Upper lobe of left lung (tissue), 6 donors: Measurements from ENCODE around the gene ANAPC16. TPM values are rescaled to one million over a fixed set of nuclear protein-coding genes. Genes with fewer than 3 reads are reported as not detected.
"Not testable (repeated sequence)": the region's sequence is repeated elsewhere in the genome, so short reads cannot be mapped to it uniquely, and the experiment has no call there.

Experiments
- ATAC-seq, 2 donors: fragments of 200-7000 bp; cut with Tn5 transposase; one replicate each; pipeline ENCODE4 v1.9.1; 2022; ENCODE audit warnings: mild to moderate bottlenecking in 2 of 2, moderate library complexity in 2 of 2; ENCODE audit not compliant: low FRiP score in 2 of 2
- DNase-seq, 2 donors: peaks; one replicate each; pipeline ENCODE4 v3.0.0-alpha.2; 2019 to 2020
- H3K27ac ChIP-seq, 4 donors: fragments of 200-600 bp; sonication (generic); one replicate each; pipeline ENCODE4 v1.5.1; 2016 to 2019
- H3K27me3 ChIP-seq, 4 donors: fragments of 200-600 bp; sonication (generic); one replicate each; pipeline ENCODE4 v1.5.1; 2017 to 2019
- H3K36me3 ChIP-seq, 4 donors: fragments of 200-600 bp; sonication (generic); one replicate each; pipeline ENCODE4 v1.5.1; 2016 to 2019
- H3K4me1 ChIP-seq, 4 donors: fragments of 200-600 bp; sonication (generic); one replicate each; pipeline ENCODE4 v1.5.1; 2018 to 2019
- H3K4me3 ChIP-seq, 4 donors: fragments of 200-600 bp; sonication (generic); one replicate each; pipeline ENCODE4 v1.5.1; 2017 to 2019; ENCODE audit warnings: mild to moderate bottlenecking in 2 of 4, moderate library complexity in 1 of 4
- H3K9me3 ChIP-seq, 4 donors: fragments of 200-600 bp; sonication (generic); one replicate each; pipeline ENCODE4 v1.5.1; 2018 to 2019
- CTCF ChIP-seq, 6 experiments: fragments of 450-650 bp in 4 of 6; fragments of 200-600 bp in 2 of 6; sonication (generic) in 2 of 6; IDR thresholded peaks; one replicate each; pipeline ENCODE4 v1.5.1; 2016 to 2019; ENCODE audit warnings: antibody characterized with exemption in 6 of 6
- EP300 ChIP-seq, 4 donors: sonication (generic); formaldehyde crosslinking; IDR thresholded peaks; one replicate each; pipeline ENCODE4 v1.5.1; 2017; ENCODE audit warnings: antibody characterized with exemption in 4 of 4, control low read depth in 2 of 4
- POLR2A ChIP-seq, 4 donors: fragments of 450-650 bp; IDR thresholded peaks; one replicate each; pipeline ENCODE4 v1.5.1; 2016 to 2017; ENCODE audit warnings: antibody characterized with exemption in 4 of 4, mild to moderate bottlenecking in 2 of 4
- POLR2AphosphoS5 ChIP-seq, 2 donors: sonication (generic); formaldehyde crosslinking; IDR thresholded peaks; one replicate each; pipeline ENCODE4 v1.5.1; 2017; ENCODE audit warnings: antibody characterized with exemption in 2 of 2
- WGBS, 2 donors: methylation state at CpG; one replicate each; pipeline ENCODE4 v1.1.5; 2017 to 2018; 5-methylcytosine and 5-hydroxymethylcytosine counted together
- total RNA-seq, 6 donors: library from RNA; depleted of rRNA in 4 of 6; stranded (reverse); fragments of >200 nt in 4 of 6; gene quantifications; one replicate each; pipeline versions ENCODE4 v1.1.0 to v1.2.1, GENCODE V29; 2016 to 2021
- donor health status: DM: no; HTN: no; CAD: no; lungs with moderate emphysema.
- donor health status: DM: no; HTN: yes; CAD: no; lungs with severe emphysema.

ANAPC16 gene
- total RNA-seq, 6 donors from 2014 or later, result 34.6 to 110 (median 92.6) TPM

GRCh38 chr10:72211832-72212231 is 4.0 kb upstream of the ANAPC16 start:
- not testable (repeated sequence) for H3K27ac ChIP-seq, H3K27me3 ChIP-seq, H3K4me3 ChIP-seq, ATAC-seq, DNase-seq, H3K9me3 ChIP-seq
- Histone ChIP-seq H3K4me1 (peaks cover 10 to 17% (median 15%) of the 10 kb centered on the region in 4 donors), H3K36me3 (peaks cover 13 to 61% (median 34%) of the 10 kb centered on the region in 4 donors)
- 91 to 100% methylated on average over 2 of the region's 2 CpGs for WGBS, 2 donors

DNA sequence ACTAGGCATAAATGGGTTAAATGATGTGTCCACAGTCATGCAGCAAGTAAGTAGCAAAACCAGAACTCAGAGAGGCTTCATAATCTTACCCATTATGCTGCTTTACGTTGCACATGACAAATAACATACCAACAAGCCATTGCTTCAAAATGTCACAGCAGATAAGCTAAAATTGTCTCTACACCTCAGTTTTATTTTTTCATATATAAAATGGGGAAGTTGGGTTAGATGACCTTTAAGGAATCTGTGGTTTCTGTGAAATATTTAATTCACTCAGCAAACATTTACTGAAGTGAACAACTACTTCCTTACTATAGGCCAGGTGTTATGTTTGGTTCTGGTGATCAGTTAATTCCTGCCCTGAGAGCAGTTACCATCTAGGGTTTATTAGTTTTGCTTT is 2.5 kb downstream of the ANAPC16 start:
- Histone ChIP-seq H3K9me3 (no peaks in the 10 kb centered on the region), H3K27ac (peak overlapping the region; percentile 51 to 100 (median 82)), H3K4me1 (peaks cover 47 to 58% (median 56%) of the 10 kb centered on the region in 4 donors), H3K4me3 (no peak overlapping the region), H3K27me3 (no peaks in the 10 kb centered on the region), H3K36me3 (peaks cover 0 to 12% (median 5%) of the 10 kb centered on the region in 4 donors)
- 16 to 30% methylated on average over 1 of the region's 1 CpG for WGBS, 2 donors
- no peak for DNase-seq
- ATAC-seq, result no peak
- TF ChIP-seq CTCF (IDR thresholded peaks at IDR 0.05), result no peak
- no peak for TF ChIP-seq POLR2AphosphoS5 (IDR thresholded peaks at IDR 0.05)
- no peak for TF ChIP-seq EP300 (IDR thresholded peaks at IDR 0.05)
- TF ChIP-seq POLR2A (IDR thresholded peaks at IDR 0.05), result no peak

DNA sequence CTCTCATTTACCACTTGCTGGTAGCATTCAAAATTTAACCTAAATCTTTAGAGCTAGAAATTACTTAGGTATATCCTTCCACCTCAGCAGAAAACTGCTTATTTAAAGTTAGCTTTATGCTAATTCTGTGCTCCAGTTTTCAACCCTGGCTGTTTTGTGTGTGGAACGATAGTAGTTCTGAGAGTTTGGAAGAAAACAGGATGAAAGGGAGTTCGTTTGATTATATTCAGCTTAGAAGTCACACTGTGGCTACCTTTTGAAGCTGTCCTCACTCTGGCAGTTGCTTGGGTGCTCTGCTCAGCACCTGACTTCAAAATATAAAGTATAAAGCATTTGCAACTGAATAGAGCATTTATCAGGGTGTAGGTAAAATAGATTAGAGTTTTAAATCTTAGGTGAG is 2.9 kb downstream of the ANAPC16 start:
- WGBS, 2 donors, result 8 to 20% methylated on average over 2 of the region's 2 CpGs
- DNase-seq (no peak), ATAC-seq (no peak)
- H3K36me3 ChIP-seq, result peaks cover 0 to 13% (median 5%) of the 10 kb centered on the region in 4 donors
- no peaks in the 10 kb centered on the region for H3K27me3 ChIP-seq
- H3K27ac ChIP-seq, result peak overlapping the region; percentile 51 to 100 (median 82)
- no peak overlapping the region for H3K4me3 ChIP-seq
- H3K4me1 ChIP-seq, result peaks cover 51 to 62% (median 59%) of the 10 kb centered on the region in 4 donors
- TF ChIP-seq CTCF (IDR thresholded peaks at IDR 0.05) (no peak), POLR2AphosphoS5 (IDR thresholded peaks at IDR 0.05) (no peak)
- no peaks in the 10 kb centered on the region for H3K9me3 ChIP-seq

DNA sequence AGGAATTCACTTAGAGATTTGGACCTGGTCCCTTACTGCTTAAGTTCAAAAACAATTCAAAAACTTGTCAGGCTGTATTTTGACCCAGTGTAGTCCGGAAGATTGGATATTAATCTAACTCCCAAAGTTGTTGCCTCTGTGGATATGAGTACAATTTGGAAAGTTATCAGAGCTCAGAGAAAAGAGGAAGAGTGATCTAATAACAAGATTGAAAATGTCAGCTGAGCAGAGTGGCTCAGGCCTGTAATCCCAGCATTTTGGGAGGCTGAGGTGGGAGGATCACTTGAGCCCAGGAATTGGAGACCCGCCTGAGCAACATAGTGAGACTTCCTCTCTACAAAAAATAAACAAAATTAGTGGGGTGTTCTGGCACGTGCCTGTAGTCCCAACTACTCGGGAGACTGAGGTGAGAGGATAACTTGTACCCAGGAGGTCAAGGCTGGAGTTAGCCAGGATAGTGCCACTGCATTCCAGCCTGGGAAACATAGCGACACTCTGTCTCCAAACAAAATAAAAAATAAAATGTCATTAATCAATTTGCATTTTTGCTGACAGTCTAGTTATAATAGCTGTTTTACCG is 3.5 kb downstream of the ANAPC16 start:
- Histone ChIP-seq H3K9me3 (no peaks in the 10 kb centered on the region), H3K36me3 (peaks cover 0 to 19% (median 6%) of the 10 kb centered on the region in 4 donors), H3K4me1 (peaks cover 57 to 65% (median 62%) of the 10 kb centered on the region in 4 donors), H3K4me3 (no peak overlapping the region), H3K27ac (peak overlapping the region; percentile 51 to 100 (median 82)), H3K27me3 (no peaks in the 10 kb centered on the region)
- 46 to 56% methylated on average over 6 of the region's 6 CpGs for WGBS, 2 donors
- no peak for TF ChIP-seq POLR2A (IDR thresholded peaks at IDR 0.05)
- TF ChIP-seq EP300 (IDR thresholded peaks at IDR 0.05), result no peak
- no peak for TF ChIP-seq CTCF (IDR thresholded peaks at IDR 0.05)
- TF ChIP-seq POLR2AphosphoS5 (IDR thresholded peaks at IDR 0.05), result no peak
- no peak for ATAC-seq
- DNase-seq, result no peak

GRCh38 chr10:72220637-72221036 is 4.8 kb downstream of the ANAPC16 start:
- Histone ChIP-seq H3K27me3 (no peaks in the 10 kb centered on the region), H3K4me3 (no peak overlapping the region), H3K9me3 (no peaks in the 10 kb centered on the region), H3K36me3 (peaks cover 0 to 31% (median 10%) of the 10 kb centered on the region in 4 donors), H3K4me1 (peaks cover 49 to 57% (median 53%) of the 10 kb centered on the region in 4 donors), H3K27ac (peak overlapping the region in 1 of 4 donors; percentile 100)
- DNase-seq, result no peak
- WGBS, 2 donors, result 79 to 84% methylated on average over 8 of the region's 8 CpGs
- ATAC-seq, result no peak
- no peak for TF ChIP-seq CTCF (IDR thresholded peaks at IDR 0.05)
- TF ChIP-seq POLR2AphosphoS5 (IDR thresholded peaks at IDR 0.05), result no peak
- no peak for TF ChIP-seq EP300 (IDR thresholded peaks at IDR 0.05)
- no peak for TF ChIP-seq POLR2A (IDR thresholded peaks at IDR 0.05)
